IMR-90 (cell line): ENCODE measurements around the gene MAPRE2. TPM values are rescaled to one million over a fixed set of nuclear protein-coding genes. Genes with fewer than 3 reads are reported as not detected.

Experiments used
- ATAC-seq: fragments of 200-7000 bp; cut with Tn5 transposase; 2 replicates; pipeline ENCODE4 v1.9.1; 2020; ENCODE audit warnings: low read depth, mild to moderate bottlenecking, moderate library complexity
- BruUV-seq: library from RNA; stranded (reverse); fragments of 400-500 nt; replicated peaks from 2 replicates; lab custom pipeline; 2021; lab: Mats Ljungman, UMichigan
- CTCF ChIA-PET: fragments of 300-600 bp; formaldehyde crosslinking; extraction: SDS; loops from one replicate; lab custom pipeline; 2021; ENCODE audit warnings: antibody characterized with exemption; lab: Yijun Ruan, JAX
- POLR2A ChIA-PET: fragments of 300-600 bp; sonication (Branson Sonifier 250); formaldehyde crosslinking; loops from one replicate; lab custom pipeline; 2022; ENCODE audit warnings: antibody characterized with exemption; ENCODE audit not compliant: unreplicated experiment; lab: Charles Lee
- DNase-seq: peaks from one replicate; pipeline ENCODE4 v3.0.0; 2013
- H2AFZ ChIP-seq: replicated peaks from 2 replicates; pipeline ENCODE3; 2013; ENCODE audit warnings: low read length, mild to moderate bottlenecking; ENCODE audit not compliant: poor library complexity
- H2AK5ac ChIP-seq: 2 replicates; pipeline ENCODE4 v1.6.1; 2013; ENCODE audit warnings: low read depth, low read length, inconsistent platforms
- H2AK9ac ChIP-seq: replicated peaks from 2 replicates; pipeline ENCODE3; 2013; ENCODE audit warnings: mild to moderate bottlenecking, low read depth, low read length, moderate library complexity; ENCODE audit not compliant: poor library complexity
- H2BK120ac ChIP-seq: 2 replicates; pipeline ENCODE4 v1.6.1; 2013; ENCODE audit warnings: low read depth, low read length, inconsistent platforms
- H2BK15ac ChIP-seq: 3 replicates; pipeline ENCODE4 v1.6.1; 2013; ENCODE audit warnings: low read depth, low read length, inconsistent platforms
- H2BK20ac ChIP-seq: 2 replicates; pipeline ENCODE4 v1.6.1; 2013; ENCODE audit warnings: low read depth, mild to moderate bottlenecking, inconsistent platforms, low read length, moderate library complexity
- H2BK5ac ChIP-seq: 2 replicates; pipeline ENCODE4 v1.6.1; 2013; ENCODE audit warnings: mild to moderate bottlenecking, low read depth, low read length, inconsistent platforms; ENCODE audit not compliant: poor library complexity, severe bottlenecking
- H3K14ac ChIP-seq: replicated peaks from 2 replicates; pipeline ENCODE4 v1.6.1; 2013; ENCODE audit warnings: low read depth, low read length, inconsistent platforms
- H3K18ac ChIP-seq: 2 replicates; pipeline ENCODE4 v1.6.1; 2013; ENCODE audit warnings: low read depth, low read length, control low read depth
- H3K23ac ChIP-seq: 2 replicates; pipeline ENCODE4 v1.6.1; 2013; ENCODE audit warnings: low read depth, low read length, inconsistent platforms
- H3K27ac ChIP-seq: 2 replicates; pipeline ENCODE4 v1.5.1; 2013; ENCODE audit warnings: mild to moderate bottlenecking, control low read depth, low read length; ENCODE audit not compliant: insufficient read depth
- H3K27me3 ChIP-seq: 2 replicates; pipeline ENCODE4 v1.6.1; 2013; ENCODE audit warnings: low read length; ENCODE audit not compliant: control insufficient read depth, insufficient read depth
- H3K36me3 ChIP-seq: 2 replicates; pipeline ENCODE4 v1.6.1; 2013; ENCODE audit warnings: low read length, mixed read lengths; ENCODE audit not compliant: control insufficient read depth, insufficient read depth
- H3K4ac ChIP-seq: 2 replicates; pipeline ENCODE4 v1.6.1; 2013; ENCODE audit warnings: low read depth, low read length, inconsistent platforms
- H3K4me1 ChIP-seq: 2 replicates; pipeline ENCODE4 v1.6.1; 2013; ENCODE audit warnings: low read length, mixed read lengths; ENCODE audit not compliant: control insufficient read depth, insufficient read depth
- H3K4me2 ChIP-seq: 2 replicates; pipeline ENCODE4 v1.6.1; 2013; ENCODE audit warnings: low read depth, mild to moderate bottlenecking, control low read depth, low read length, moderate library complexity
- H3K4me3 ChIP-seq: 2 replicates; pipeline ENCODE4 v1.5.1; 2013; ENCODE audit warnings: low read depth, mild to moderate bottlenecking, control low read depth, low read length, moderate library complexity; ENCODE audit not compliant: insufficient read depth
- H3K56ac ChIP-seq: 2 replicates; pipeline ENCODE4 v1.6.1; 2013; ENCODE audit warnings: low read length, inconsistent platforms; ENCODE audit not compliant: insufficient read depth; ENCODE audit errors: extremely low read depth
- H3K79me1 ChIP-seq, 2 experiments: 2 replicates each; pipeline ENCODE4 v1.6.1; 2013; ENCODE audit warnings: low read length in 2 of 2, inconsistent platforms in 1 of 2, low read depth in 1 of 2
- H3K9ac ChIP-seq: 2 replicates; pipeline ENCODE4 v1.6.1; 2013; ENCODE audit warnings: low read depth, low read length, control low read depth
- H3K9me1 ChIP-seq: 2 replicates; pipeline ENCODE4 v1.6.1; 2013; ENCODE audit warnings: low read length, inconsistent platforms; ENCODE audit not compliant: insufficient read depth
- H3K9me3 ChIP-seq: 2 replicates; pipeline ENCODE4 v1.6.1; 2013; ENCODE audit warnings: low read length; ENCODE audit not compliant: control insufficient read depth, insufficient read depth
- H4K20me1 ChIP-seq: 2 replicates; pipeline ENCODE4 v1.6.1; 2013; ENCODE audit warnings: low read length, inconsistent platforms; ENCODE audit not compliant: insufficient read depth
- H4K5ac ChIP-seq: 2 replicates; pipeline ENCODE4 v1.6.1; 2013; ENCODE audit warnings: mild to moderate bottlenecking, low read depth, low read length, control low read depth
- H4K8ac ChIP-seq, 2 experiments: 2 replicates each; pipeline ENCODE4 v1.6.1; 2013; ENCODE audit warnings: low read depth in 2 of 2, low read length in 2 of 2, control low read depth in 1 of 2, inconsistent platforms in 1 of 2
- H4K91ac ChIP-seq: 2 replicates; pipeline ENCODE4 v1.6.1; 2013; ENCODE audit warnings: low read depth, low read length, inconsistent platforms; ENCODE audit not compliant: insufficient read depth
- BHLHE40 ChIP-seq: fragments of 150-350 bp; IDR thresholded peaks from 2 replicates; pipeline ENCODE4 v1.6.1; 2016; ENCODE audit warnings: mild to moderate bottlenecking, low read depth, low read length
- CEBPB ChIP-seq: IDR thresholded peaks from 2 replicates; pipeline ENCODE4 v1.6.1; 2012; ENCODE audit warnings: low read depth, low read length, improper control_type of control experiment
- CTCF ChIP-seq: conservative IDR thresholded peaks from 2 replicates; pipeline ENCODE4 v1.5.1; 2012; ENCODE audit warnings: mild to moderate bottlenecking, low read depth, low read length, improper control_type of control experiment
- MAFK ChIP-seq: IDR thresholded peaks from 2 replicates; pipeline ENCODE4 v1.6.1; 2012; ENCODE audit warnings: low read depth, low read length, improper control_type of control experiment
- MAZ ChIP-seq: IDR thresholded peaks from 2 replicates; pipeline ENCODE4 v1.6.1; 2012; ENCODE audit warnings: low read depth, mild to moderate bottlenecking, low read length, improper control_type of control experiment, moderate library complexity, borderline replicate concordance
- MXI1 ChIP-seq: IDR thresholded peaks from 2 replicates; pipeline ENCODE4 v1.6.1; 2012; ENCODE audit warnings: low read depth, mild to moderate bottlenecking, low read length, moderate library complexity, borderline replicate concordance
- NFE2L2 ChIP-seq: fragments of 150-350 bp; IDR thresholded peaks from 2 replicates; pipeline ENCODE4 v1.6.1; 2016; ENCODE audit warnings: low read depth, mild to moderate bottlenecking, low read length
- POLR2A ChIP-seq: IDR thresholded peaks from 2 replicates; pipeline ENCODE4 v1.6.1; 2012; ENCODE audit warnings: mild to moderate bottlenecking, low read depth, low read length
- RAD21 ChIP-seq: IDR thresholded peaks from 2 replicates; pipeline ENCODE4 v1.6.1; 2012; ENCODE audit warnings: low read length, improper control_type of control experiment
- RCOR1 ChIP-seq: IDR thresholded peaks from 2 replicates; pipeline ENCODE4 v1.6.1; 2012; ENCODE audit warnings: mild to moderate bottlenecking, low read length, improper control_type of control experiment; ENCODE audit not compliant: insufficient replicate concordance
- RFX5 ChIP-seq: IDR thresholded peaks from 2 replicates; pipeline ENCODE4 v1.8.0; 2012; ENCODE audit warnings: low read depth, mild to moderate bottlenecking, low read length, moderate library complexity
- SMC3 ChIP-seq: fragments of 150-350 bp; IDR thresholded peaks from 2 replicates; pipeline ENCODE4 v1.6.1; 2016; ENCODE audit warnings: low read depth, mild to moderate bottlenecking, antibody characterized with exemption, low read length, moderate library complexity
- WGBS, 2 experiments: methylation state at CpG; one replicate each; pipeline versions ENCODE4 v1.1.5 to v1.1.7; 2013; ENCODE audit warnings: missing lambda C conversion rate in 2 of 2; ENCODE audit not compliant: insufficient read length in 1 of 2; ENCODE audit errors: extremely low coverage in 2 of 2; 5-methylcytosine and 5-hydroxymethylcytosine counted together
- dilution Hi-C: fragments of 300-500 bp; cut with HindIII; formaldehyde crosslinking; loops from one replicate; pipeline ENCODE4 v1.14.3; 2018; ENCODE audit warnings: low sequenced_read_pairs; ENCODE audit not compliant: unreplicated experiment
- in situ Hi-C: fragments of 300-500 bp; cut with MboI; formaldehyde crosslinking; loops from 3 replicates; pipeline ENCODE4 v1.14.3; 2019; ENCODE audit warnings: low sequenced_read_pairs, inconsistent platforms, mixed read lengths
- intact Hi-C: fragments of 100-400 bp; cut with micrococcal nuclease; formaldehyde crosslinking; loops from 2 replicates; pipeline ENCODE4 v1.10.0; 2022
- polyA plus RNA-seq, 3 experiments: library from polyadenylated mRNA; depleted of rRNA; stranded (reverse); fragments of >200 nt; gene quantifications; 2 replicates each; pipeline ENCODE4 v1.2.3, GENCODE V29; 2012; ENCODE audit warnings: low replicate concordance in 1 of 3
- total RNA-seq: library from RNA; depleted of rRNA; stranded (reverse); fragments of >200 nt; gene quantifications from 2 replicates; pipeline ENCODE4 v1.2.3, GENCODE V29; 2012
- TF ChIP-seq, protein P1 (sequence below): fragments of 150-350 bp; IDR thresholded peaks from 2 replicates; pipeline ENCODE4 v1.6.1; 2017; ENCODE audit warnings: mild to moderate bottlenecking, antibody characterized with exemption, low read length, low read depth
- TF ChIP-seq, protein P2 (sequence below): fragments of 150-350 bp; IDR thresholded peaks from 2 replicates; pipeline ENCODE4 v1.6.1; 2016; ENCODE audit warnings: low read depth, mild to moderate bottlenecking, low read length, moderate library complexity, borderline replicate concordance

Gene MAPRE2
- total and polyA plus RNA-seq, 2 of the 4 experiments (the other 2 are of a cell fraction), result 19.6 to 23.8 TPM

DNA sequence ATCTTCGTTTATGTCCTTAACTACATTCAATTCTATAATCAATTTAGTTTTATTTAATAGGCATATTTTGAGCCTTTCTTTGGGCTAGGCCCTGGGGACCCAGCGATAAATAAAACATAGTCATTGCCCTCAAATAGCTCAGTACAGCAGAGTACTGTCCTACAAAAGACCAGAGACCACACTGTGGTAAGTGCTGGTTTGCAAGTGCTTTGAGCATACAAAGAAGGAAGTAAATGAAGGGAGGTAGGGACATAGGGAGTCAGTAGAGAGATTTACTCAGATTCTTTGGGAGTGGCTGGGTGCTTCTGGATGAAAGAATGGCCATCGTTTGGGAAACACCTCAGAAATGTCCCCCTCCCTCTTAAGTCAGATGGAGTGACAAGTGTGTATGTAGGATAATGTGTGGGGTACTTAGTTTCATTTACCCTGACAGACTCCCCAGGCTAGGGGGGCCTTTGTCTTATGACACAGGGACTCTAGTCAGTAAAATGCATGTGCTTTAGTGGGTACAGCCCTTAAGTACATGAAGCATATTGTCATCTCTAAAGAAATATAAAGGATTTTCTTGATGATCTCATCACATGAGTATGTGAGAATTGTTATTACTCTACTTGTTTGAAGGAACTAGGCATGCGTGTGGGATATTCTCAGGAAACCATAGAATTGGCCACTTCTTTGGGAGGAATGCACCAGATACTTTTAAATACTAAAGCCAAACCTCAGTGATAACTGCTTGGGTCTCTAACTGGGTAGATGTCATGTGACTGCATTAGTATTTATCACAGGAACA, 35.1 kb downstream of the MAPRE2 start:
- Histone ChIP-seq H2AFZ (no peak overlapping the region), H2BK20ac (peak overlapping the region; percentile 73; the same call in 1 of the 2 replicates), H2AK9ac (peak overlapping the region; percentile 31), H3K9me1 (peaks cover 10% of the 10 kb centered on the region; the same call in 1 of the 2 replicates), H3K4me2 (no peak overlapping the region; the same call in 1 of the 2 replicates), H4K91ac (peak overlapping the region; percentile 55), H4K20me1 (no peaks in the 10 kb centered on the region), H3K14ac (0 out of 2 replicates have a peak overlapping the region, but pooled peaks have one; percentile 22), H2BK15ac (peak overlapping the region; percentile 82; the same call in 1 of the 3 replicates), H3K23ac (no peak overlapping the region), H4K5ac (no peak overlapping the region), H3K9ac (no peak overlapping the region), H2BK120ac (peak overlapping the region; percentile 28), H3K56ac (no peak overlapping the region), H3K9me3 (no peaks in the 10 kb centered on the region), H2AK5ac (peak overlapping the region; percentile 62), H3K4ac (peak overlapping the region; percentile 19; the same call in 1 of the 2 replicates), H3K18ac (no peak overlapping the region), H3K27ac (no peak overlapping the region), H2BK5ac (no peak overlapping the region), H3K79me1 (0 out of 4 replicates have a peak, but pooled peaks cover 0 to 5% of the 10 kb centered on the region in 2 experiments), H3K27me3 (no peaks in the 10 kb centered on the region), H3K4me3 (no peak overlapping the region), H4K8ac (peak overlapping the region in 1 of 2 experiments; percentile 53; a peak in 1 of 4 replicates), H3K36me3 (no peaks in the 10 kb centered on the region), H3K4me1 (peaks cover 5% of the 10 kb centered on the region)
- dilution Hi-C loops (no loop called here), in situ Hi-C loops (no loop called here), intact Hi-C loops (no loop called here)
- CTCF ChIA-PET, result no interaction called here
- no CpG with 5 or more reads among the region's 4 CpGs for WGBS, 2 experiments
- TF ChIP-seq RCOR1, result no peak
- TF ChIP-seq RAD21, result no peak
- no peak for TF ChIP-seq NFE2L2
- TF ChIP-seq, protein P1, sequence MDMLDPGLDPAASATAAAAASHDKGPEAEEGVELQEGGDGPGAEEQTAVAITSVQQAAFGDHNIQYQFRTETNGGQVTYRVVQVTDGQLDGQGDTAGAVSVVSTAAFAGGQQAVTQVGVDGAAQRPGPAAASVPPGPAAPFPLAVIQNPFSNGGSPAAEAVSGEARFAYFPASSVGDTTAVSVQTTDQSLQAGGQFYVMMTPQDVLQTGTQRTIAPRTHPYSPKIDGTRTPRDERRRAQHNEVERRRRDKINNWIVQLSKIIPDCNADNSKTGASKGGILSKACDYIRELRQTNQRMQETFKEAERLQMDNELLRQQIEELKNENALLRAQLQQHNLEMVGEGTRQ, result no peak
- TF ChIP-seq MAZ, result no peak
- no peak for TF ChIP-seq CTCF
- TF ChIP-seq MXI1, result no peak
- TF ChIP-seq, protein P2, sequence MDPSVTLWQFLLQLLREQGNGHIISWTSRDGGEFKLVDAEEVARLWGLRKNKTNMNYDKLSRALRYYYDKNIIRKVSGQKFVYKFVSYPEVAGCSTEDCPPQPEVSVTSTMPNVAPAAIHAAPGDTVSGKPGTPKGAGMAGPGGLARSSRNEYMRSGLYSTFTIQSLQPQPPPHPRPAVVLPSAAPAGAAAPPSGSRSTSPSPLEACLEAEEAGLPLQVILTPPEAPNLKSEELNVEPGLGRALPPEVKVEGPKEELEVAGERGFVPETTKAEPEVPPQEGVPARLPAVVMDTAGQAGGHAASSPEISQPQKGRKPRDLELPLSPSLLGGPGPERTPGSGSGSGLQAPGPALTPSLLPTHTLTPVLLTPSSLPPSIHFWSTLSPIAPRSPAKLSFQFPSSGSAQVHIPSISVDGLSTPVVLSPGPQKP, result no peak
- no peak for TF ChIP-seq RFX5
- TF ChIP-seq BHLHE40, result no peak
- no peak for TF ChIP-seq CEBPB
- no peak for TF ChIP-seq POLR2A
- no peak for TF ChIP-seq SMC3
- TF ChIP-seq MAFK, result no peak
- peak; percentile 84 for ATAC-seq
- no TSS peak for BruUV-seq
- POLR2A ChIA-PET, result no interaction called here
- peak; percentile 84 for DNase-seq
